GM18498 (cell line): ENCODE results near the gene SLCO3A1.
"Not testable (repeated sequence)": the region's sequence is repeated elsewhere in the genome, so short reads cannot be mapped to it uniquely, and the experiment has no call there.

ENCODE experiments used
- ATAC-seq: cut with Tn5 transposase; IDR thresholded peaks from one replicate; pipeline ENCODE4 v1.9.1; 2021; ENCODE audit warnings: mild to moderate bottlenecking, moderate library complexity; ENCODE audit not compliant: unreplicated experiment

The SLCO3A1 gene

GRCh38 chr15:92061511-92062195, 208.1 kb downstream of the SLCO3A1 start:
- ATAC-seq, result no peak

GRCh38 chr15:92062505-92062904, 209.0 kb downstream of the SLCO3A1 start:
- no peak for ATAC-seq

GRCh38 chr15:92068121-92068520, 214.6 kb downstream of the SLCO3A1 start:
- ATAC-seq, result peak; percentile 52

GRCh38 chr15:92069308-92070250, 216.1 kb downstream of the SLCO3A1 start:
- peak; percentile 43 for ATAC-seq

GRCh38 chr15:92070251-92070650, 216.7 kb downstream of the SLCO3A1 start:
- not testable (repeated sequence) for ATAC-seq

GRCh38 chr15:92071045-92071634, 217.6 kb downstream of the SLCO3A1 start:
- ATAC-seq, result no peak

GRCh38 chr15:92073044-92073785, 219.7 kb downstream of the SLCO3A1 start:
- no peak for ATAC-seq

GRCh38 chr15:92074101-92074500, 220.6 kb downstream of the SLCO3A1 start:
- no peak for ATAC-seq

GRCh38 chr15:92074646-92075045, 221.1 kb downstream of the SLCO3A1 start:
- no peak for ATAC-seq

- ATAC-seq, result no peak
These were observed 222.3 kb downstream of the SLCO3A1 start for GRCh38 chr15:92075764-92076163.

- ATAC-seq, result no peak
These were observed 223.0 kb downstream of the SLCO3A1 start for GRCh38 chr15:92076541-92076940.

- peak; percentile 81 for ATAC-seq
These were observed 224.0 kb downstream of the SLCO3A1 start for GRCh38 chr15:92077353-92078085.

- ATAC-seq, result no peak
These were observed 224.8 kb downstream of the SLCO3A1 start for GRCh38 chr15:92078270-92078669.

- no peak for ATAC-seq
These were observed 225.5 kb downstream of the SLCO3A1 start for GRCh38 chr15:92079047-92079446.

- ATAC-seq, result no peak
These were observed 226.2 kb downstream of the SLCO3A1 start for GRCh38 chr15:92079647-92080255.

- no peak for ATAC-seq
These were observed 228.7 kb downstream of the SLCO3A1 start for GRCh38 chr15:92082006-92082843.

GRCh38 chr15:92083190-92083589, 229.7 kb downstream of the SLCO3A1 start:
- ATAC-seq, result no peak

GRCh38 chr15:92087211-92087610, 233.7 kb downstream of the SLCO3A1 start:
- ATAC-seq, result no peak
